CD4-positive, alpha-beta T cell (primary cell): ENCODE results near the gene DOK1. TPM values are rescaled to one million over a fixed set of nuclear protein-coding genes. Genes with fewer than 3 reads are reported as not detected.

Source experiments
- ATAC-seq: fragments of 200-7000 bp; cut with Tn5 transposase; one replicate; pipeline ENCODE4 v1.10.0; 2022; ENCODE audit warnings: mild to moderate bottlenecking; ENCODE audit not compliant: poor library complexity
- CTCF ChIA-PET: fragments of 350-600 bp; sonication (Branson Sonifier 250); formaldehyde crosslinking; loops from one replicate; lab custom pipeline; 2021; ENCODE audit warnings: antibody characterized with exemption, inconsistent platforms; lab: Charles Lee
- POLR2A ChIA-PET: fragments of 350-600 bp; sonication (Branson Sonifier 250); formaldehyde crosslinking; loops from one replicate; lab custom pipeline; 2021; ENCODE audit warnings: antibody characterized with exemption, inconsistent platforms; lab: Charles Lee
- DNase-seq, 14 experiments: peaks; one replicate each; pipeline ENCODE4 v3.0.0-alpha.2; 2013 to 2020; ENCODE audit warnings: mixed read lengths in 2 of 14
- H3K27ac ChIP-seq, 2 donors: one replicate each; pipeline versions ENCODE4 v1.5.1 to v1.7.0; 2013; ENCODE audit warnings: low read length in 2 of 2, low read depth in 1 of 2, mild to moderate bottlenecking in 1 of 2
- H3K27me3 ChIP-seq, 2 experiments: 1 replicate in 1 of 2; 2 replicates in 1 of 2; pipeline versions ENCODE4 v1.6.1 to v1.7.0; 2013; ENCODE audit warnings: low read length in 2 of 2, control low read depth in 1 of 2, mild to moderate bottlenecking in 1 of 2, moderate library complexity in 1 of 2; ENCODE audit not compliant: insufficient read depth in 2 of 2, control insufficient read depth in 1 of 2
- H3K36me3 ChIP-seq: one replicate; pipeline ENCODE4 v1.6.1; 2013; ENCODE audit warnings: low read length, control low read depth; ENCODE audit not compliant: insufficient read depth
- H3K4me1 ChIP-seq: one replicate; pipeline ENCODE4 v1.6.1; 2013; ENCODE audit warnings: low read length, control low read depth; ENCODE audit not compliant: insufficient read depth
- H3K4me3 ChIP-seq: one replicate; pipeline ENCODE4 v1.5.1; 2013; ENCODE audit warnings: mild to moderate bottlenecking, low read length, moderate library complexity
- H3K9me3 ChIP-seq, 2 experiments: 1 replicate in 1 of 2; 2 replicates in 1 of 2; pipeline versions ENCODE4 v1.6.1 to v1.7.0; 2013; ENCODE audit warnings: low read length in 2 of 2, mild to moderate bottlenecking in 2 of 2, control low read depth in 1 of 2, moderate library complexity in 1 of 2; ENCODE audit not compliant: control insufficient read depth in 1 of 2, insufficient read depth in 1 of 2
- H3K27ac Mint-ChIP-seq: one replicate; pipeline ENCODE4 v1.8.0; 2020; ENCODE audit warnings: mixed read lengths
- H3K27me3 Mint-ChIP-seq: one replicate; pipeline ENCODE4 v1.8.0; 2021; ENCODE audit warnings: mixed read lengths
- H3K36me3 Mint-ChIP-seq: one replicate; pipeline ENCODE4 v1.8.0; 2021; ENCODE audit warnings: low read depth, mixed read lengths
- H3K4me1 Mint-ChIP-seq: one replicate; pipeline ENCODE4 v1.8.0; 2021; ENCODE audit warnings: low read depth, mixed read lengths
- H3K4me3 Mint-ChIP-seq: one replicate; pipeline ENCODE4 v1.8.0; 2020; ENCODE audit warnings: mild to moderate bottlenecking, mixed read lengths
- H3K9me3 Mint-ChIP-seq: one replicate; pipeline ENCODE4 v1.8.0; 2020; ENCODE audit warnings: mixed read lengths
- intact Hi-C, 2 experiments: fragments of 100-400 bp; cut with DNase I in 1 of 2; cut with micrococcal nuclease in 1 of 2; formaldehyde crosslinking; loops; one replicate each; pipeline versions ENCODE4 v1.15.1 to v1.9.0; 2023 to 2025; cut with DNase I, micrococcal nuclease
- total RNA-seq, 174 experiments: library from RNA in 2 of 174; stranded (reverse) in 2 of 174; gene quantifications; one replicate each; pipeline ENCODE4 v1.2.3 and lab custom pipeline; 2021 to 2026
- TF ChIP-seq, protein P1 (sequence below): fragments of 200-600 bp; IDR thresholded peaks from one replicate; pipeline ENCODE4 v1.8.0; 2022; ENCODE audit warnings: antibody characterized with exemption, mild to moderate bottlenecking

DOK1 gene
- total RNA-seq, 2 experiments from 2014 or later, result 3.4 to 6.0 TPM

DNA sequence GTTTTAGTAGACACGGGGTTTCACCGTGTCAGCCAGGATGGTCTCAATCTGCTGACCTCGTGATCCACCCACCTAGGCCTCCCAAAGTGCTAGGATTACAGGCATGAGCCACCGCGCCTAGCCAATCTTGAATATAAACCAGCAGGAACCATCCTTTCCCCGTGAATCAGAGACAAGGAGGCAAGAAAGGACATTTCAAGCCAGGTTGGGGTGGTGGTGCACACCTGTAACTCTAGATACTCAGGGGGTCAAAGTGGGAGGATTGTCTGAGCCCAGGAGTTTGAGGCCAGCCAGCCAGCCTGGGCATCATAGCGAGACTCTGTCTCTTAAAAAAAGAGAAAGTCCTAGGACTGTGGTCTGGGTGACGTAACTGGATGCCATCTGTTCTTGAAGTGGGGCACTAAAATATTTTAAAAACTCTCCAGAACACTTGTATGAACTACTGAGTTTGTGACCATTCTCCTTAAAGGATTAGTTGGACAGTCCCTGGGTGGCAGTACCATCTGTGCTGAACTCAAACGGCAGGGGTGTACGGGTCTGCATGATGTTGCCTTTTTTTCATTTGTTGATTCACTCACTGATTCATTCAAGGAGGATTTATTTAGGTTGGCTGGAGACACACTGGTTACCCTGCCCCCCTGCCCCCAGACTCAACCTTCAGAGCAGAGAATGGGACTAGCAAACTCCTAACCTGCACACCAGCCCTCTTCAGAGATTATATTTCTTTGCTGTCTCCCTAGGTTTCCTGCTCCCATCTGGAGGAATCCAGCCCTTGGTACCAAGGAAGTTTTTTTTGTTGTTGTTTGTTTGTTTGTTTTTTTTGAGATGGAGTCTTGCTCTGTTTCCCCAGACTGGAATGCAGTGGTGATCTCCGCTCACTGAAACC lies 43.2 kb upstream of the DOK1 start:
- peaks cover 40 to 44% of the 10 kb centered on the region in 2 experiments for H3K27me3 ChIP-seq
- Mint-ChIP-seq H3K27me3 (peaks cover 70% of the 10 kb centered on the region), H3K4me1 (peaks cover 35% of the 10 kb centered on the region), H3K4me3 (peak overlapping the region; percentile 30), H3K36me3 (peaks cover 17% of the 10 kb centered on the region), H3K9me3 (no peaks in the 10 kb centered on the region), H3K27ac (no peak overlapping the region)
- CTCF ChIA-PET, result no interaction called here
- no peak for DNase-seq
- peaks cover 53% of the 10 kb centered on the region for H3K4me1 ChIP-seq
- POLR2A ChIA-PET, result interaction anchor here (1.1 to 4.4 kb wide), 3 partner anchors 21 to 53 kb away, joined by 3 to 23 read pairs (median 3); partner anchors contain the start of genes MRPL53 and WBP1
- H3K9me3 ChIP-seq, result peaks cover 0 to 32% of the 10 kb centered on the region in 2 experiments
- TF ChIP-seq, protein P1, sequence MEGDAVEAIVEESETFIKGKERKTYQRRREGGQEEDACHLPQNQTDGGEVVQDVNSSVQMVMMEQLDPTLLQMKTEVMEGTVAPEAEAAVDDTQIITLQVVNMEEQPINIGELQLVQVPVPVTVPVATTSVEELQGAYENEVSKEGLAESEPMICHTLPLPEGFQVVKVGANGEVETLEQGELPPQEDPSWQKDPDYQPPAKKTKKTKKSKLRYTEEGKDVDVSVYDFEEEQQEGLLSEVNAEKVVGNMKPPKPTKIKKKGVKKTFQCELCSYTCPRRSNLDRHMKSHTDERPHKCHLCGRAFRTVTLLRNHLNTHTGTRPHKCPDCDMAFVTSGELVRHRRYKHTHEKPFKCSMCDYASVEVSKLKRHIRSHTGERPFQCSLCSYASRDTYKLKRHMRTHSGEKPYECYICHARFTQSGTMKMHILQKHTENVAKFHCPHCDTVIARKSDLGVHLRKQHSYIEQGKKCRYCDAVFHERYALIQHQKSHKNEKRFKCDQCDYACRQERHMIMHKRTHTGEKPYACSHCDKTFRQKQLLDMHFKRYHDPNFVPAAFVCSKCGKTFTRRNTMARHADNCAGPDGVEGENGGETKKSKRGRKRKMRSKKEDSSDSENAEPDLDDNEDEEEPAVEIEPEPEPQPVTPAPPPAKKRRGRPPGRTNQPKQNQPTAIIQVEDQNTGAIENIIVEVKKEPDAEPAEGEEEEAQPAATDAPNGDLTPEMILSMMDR, result no peak
- H3K27ac ChIP-seq, result no peak overlapping the region
- H3K36me3 ChIP-seq, result no peaks in the 10 kb centered on the region
- ATAC-seq, result no peak
- no peak overlapping the region for H3K4me3 ChIP-seq
- intact Hi-C loops, result no loop called here

DNA sequence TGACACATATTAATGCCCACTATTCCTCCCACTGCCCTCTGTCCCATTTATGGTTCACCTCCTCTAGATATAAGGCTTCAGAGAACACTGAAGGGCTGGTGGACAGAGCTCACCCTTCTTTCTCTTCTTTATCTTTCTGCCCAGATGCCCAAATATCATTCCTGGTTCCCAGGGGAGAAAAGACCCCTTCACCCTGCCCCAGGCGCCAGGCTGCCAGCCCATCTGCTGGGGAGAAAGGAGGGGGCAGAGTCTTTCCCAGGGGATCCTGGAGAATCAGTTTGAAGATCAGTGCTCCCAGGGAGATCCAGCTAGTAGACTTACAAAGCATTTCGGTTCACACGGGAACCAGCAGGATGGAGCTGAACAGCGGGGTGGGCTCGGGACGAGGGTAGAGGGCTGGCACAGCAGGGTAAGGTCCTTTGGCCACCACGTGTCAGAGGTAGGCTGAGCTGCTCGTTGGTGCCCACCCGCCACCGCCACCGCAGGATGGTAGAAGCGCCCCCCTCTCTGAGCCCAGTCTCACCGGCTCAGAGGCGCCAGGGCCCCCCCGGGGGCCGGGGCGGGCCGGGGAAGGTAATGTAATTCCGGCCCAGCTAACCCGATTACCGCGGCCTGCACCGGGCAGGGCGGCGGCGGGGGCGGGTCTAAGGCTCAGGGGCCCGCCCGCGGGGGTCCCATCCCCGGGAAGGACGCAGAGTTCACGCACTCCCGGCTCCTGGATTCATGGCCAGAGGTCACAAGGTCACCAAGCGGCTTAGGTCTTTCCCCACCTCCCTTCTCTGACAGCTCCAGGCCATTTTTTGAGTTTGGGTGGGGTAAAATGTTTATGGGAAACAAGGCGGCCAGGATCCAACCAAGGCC lies 41.5 kb upstream of the DOK1 start:
- no peak overlapping the region for H3K27ac Mint-ChIP-seq
- Histone ChIP-seq H3K4me1 (peaks cover 45% of the 10 kb centered on the region), H3K4me3 (no peak overlapping the region), H3K27me3 (peaks cover 56 to 58% of the 10 kb centered on the region in 2 experiments), H3K36me3 (no peaks in the 10 kb centered on the region), H3K9me3 (peaks cover 0 to 36% of the 10 kb centered on the region in 2 experiments), H3K27ac (no peak overlapping the region)
- TF ChIP-seq, protein P1, result no peak
- H3K4me3 Mint-ChIP-seq, result peak overlapping the region; percentile 69
- H3K36me3 Mint-ChIP-seq, result peaks cover 1% of the 10 kb centered on the region
- DNase-seq (no peak), ATAC-seq (no peak)
- no peaks in the 10 kb centered on the region for H3K9me3 Mint-ChIP-seq
- intact Hi-C loops, result no loop called here
- ChIA-PET CTCF (no interaction called here), POLR2A (interaction anchor here (0.7 to 2.0 kb wide), 4 partner anchors 9 to 18 kb away, joined by 3 to 10 read pairs (median 3); partner anchors contain the start of genes AUP1 and HTRA2)
- peaks cover 28% of the 10 kb centered on the region for H3K4me1 Mint-ChIP-seq
- peaks cover 73% of the 10 kb centered on the region for H3K27me3 Mint-ChIP-seq
